ENCODE results near the gene IQUB.

GRCh38 chr7:123433665-123434064, 100.7 kb downstream of the IQUB start:
- TF ChIP-seq EZH2 (IDR thresholded peaks at IDR 0.05; ENCODE audit: low read length, unreplicated experiment) (no peak), CTCF (conservative IDR thresholded peaks at IDR 0.05; ENCODE audit: low read depth, low read length) (no peak), EZH2phosphoT487 (IDR thresholded peaks at IDR 0.05; ENCODE audit: borderline replicate concordance, low read length) (no peak)

All from PC-3 (cell line).